GM19372 (cell line): ENCODE results near the gene KIRREL3.

Experiments
- ATAC-seq: cut with Tn5 transposase; IDR thresholded peaks from one replicate; pipeline ENCODE4 v1.9.1; 2021; ENCODE audit warnings: mild to moderate bottlenecking, low read depth, moderate library complexity; ENCODE audit not compliant: unreplicated experiment

Gene KIRREL3

DNA sequence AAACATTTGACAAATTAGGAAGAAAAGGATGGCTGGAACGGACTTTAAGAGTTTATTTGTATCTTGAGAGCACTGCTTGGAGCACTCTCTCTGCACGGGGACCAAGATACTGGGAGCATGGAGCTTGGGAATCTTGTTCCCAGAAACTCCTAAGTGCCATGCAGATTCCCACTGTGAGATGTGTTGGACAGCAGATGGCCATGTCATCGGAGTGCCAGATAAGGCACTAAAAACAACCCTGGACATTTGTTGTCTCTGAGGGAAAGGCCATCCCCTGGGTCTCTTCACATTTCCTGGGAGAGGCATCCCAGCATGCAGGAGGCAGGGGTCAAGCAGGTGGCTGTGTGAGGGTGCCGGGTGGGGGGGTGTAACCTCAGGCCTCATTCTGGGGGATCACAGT, 2.9 kb downstream of the KIRREL3 start:
- ATAC-seq: no peak

DNA sequence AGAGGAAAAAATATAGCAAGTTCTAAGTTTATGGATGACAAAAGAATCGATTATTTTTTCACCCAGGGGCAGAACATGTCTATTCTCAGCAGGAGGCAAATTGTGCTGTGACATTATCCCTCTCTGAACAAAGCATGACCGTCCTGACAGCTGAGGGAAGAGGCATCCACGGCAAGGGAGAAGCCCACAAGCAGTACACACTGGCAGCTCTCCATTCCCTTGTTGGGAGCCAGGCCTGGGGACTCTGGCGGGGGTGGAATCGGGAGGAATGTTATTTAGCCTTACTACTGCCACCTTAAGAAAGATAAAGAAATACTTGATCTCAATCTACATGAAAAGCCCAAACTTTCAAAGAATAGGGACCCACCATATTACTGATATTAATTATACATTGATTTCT, 3.4 kb downstream of the KIRREL3 start:
- no peak for ATAC-seq

DNA sequence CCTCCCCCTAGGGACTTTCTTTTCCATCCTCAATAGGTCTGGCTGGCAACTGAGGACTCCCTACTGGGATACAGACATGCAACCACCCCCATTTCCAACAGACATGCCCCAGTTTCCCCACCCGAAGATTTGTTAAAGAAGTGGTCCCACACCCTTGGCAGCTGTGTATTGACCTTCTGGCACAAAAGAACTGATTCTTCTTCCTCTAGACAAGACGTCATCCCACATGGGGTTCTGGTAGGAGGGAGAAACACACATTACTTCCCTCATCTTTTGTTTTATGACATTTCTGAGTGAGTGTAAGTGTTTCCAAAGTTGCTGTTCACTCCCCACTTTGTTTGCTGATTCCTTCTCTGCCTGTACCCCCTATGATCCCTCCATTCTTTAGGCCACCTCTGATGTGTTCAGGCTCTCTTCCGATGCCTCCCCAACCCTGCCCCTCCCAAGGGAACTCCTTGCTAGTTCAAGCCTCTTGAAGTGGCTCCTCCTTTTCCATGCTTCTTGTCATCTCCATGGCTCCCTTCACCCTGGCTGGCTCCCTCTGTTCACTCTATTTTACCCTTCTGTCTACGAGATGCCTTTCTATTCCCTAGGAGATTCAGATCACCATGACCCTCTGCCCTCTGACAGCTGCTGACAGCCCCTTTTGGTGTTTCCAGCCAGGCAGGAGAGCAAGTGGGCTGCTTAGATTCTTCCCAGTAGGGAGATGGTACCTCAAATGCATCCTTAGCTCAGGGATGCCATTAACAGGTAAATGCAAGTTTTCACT, 4.3 kb downstream of the KIRREL3 start:
- ATAC-seq: no peak

DNA sequence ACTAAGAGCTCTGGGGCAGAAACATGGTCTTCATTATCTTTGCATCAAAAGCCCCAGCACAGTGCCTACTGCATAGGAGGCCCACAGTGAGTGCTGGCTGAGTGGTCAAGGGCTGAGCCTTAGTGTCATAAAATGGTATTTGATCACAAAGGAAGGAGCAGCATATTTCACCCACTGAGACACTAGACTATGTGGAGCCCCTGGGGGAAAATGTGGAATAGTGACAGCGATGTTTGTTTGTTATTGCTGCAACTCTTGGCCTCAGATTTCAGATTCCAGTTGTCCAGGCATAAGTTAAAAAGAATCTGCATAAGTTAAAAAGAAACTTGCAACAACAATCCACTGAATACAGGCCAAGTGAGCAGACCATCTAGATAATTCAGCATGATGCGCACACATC, 7.0 kb downstream of the KIRREL3 start:
- no peak for ATAC-seq

DNA sequence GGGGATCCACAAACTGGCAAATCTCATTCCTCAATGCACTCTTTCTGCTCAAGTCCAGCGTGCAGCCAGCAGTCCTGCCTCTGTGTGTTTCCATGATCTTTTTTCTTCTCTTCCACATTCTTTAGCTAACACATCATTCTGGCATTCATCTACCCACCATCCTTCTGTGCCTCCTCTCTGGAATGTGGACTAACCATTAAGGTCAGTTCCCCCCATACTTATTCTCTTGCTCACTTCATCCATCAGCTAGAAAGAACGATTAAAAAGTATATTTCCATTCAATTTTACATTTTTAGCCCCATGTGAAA, 7.8 kb downstream of the KIRREL3 start:
- no peak for ATAC-seq

DNA sequence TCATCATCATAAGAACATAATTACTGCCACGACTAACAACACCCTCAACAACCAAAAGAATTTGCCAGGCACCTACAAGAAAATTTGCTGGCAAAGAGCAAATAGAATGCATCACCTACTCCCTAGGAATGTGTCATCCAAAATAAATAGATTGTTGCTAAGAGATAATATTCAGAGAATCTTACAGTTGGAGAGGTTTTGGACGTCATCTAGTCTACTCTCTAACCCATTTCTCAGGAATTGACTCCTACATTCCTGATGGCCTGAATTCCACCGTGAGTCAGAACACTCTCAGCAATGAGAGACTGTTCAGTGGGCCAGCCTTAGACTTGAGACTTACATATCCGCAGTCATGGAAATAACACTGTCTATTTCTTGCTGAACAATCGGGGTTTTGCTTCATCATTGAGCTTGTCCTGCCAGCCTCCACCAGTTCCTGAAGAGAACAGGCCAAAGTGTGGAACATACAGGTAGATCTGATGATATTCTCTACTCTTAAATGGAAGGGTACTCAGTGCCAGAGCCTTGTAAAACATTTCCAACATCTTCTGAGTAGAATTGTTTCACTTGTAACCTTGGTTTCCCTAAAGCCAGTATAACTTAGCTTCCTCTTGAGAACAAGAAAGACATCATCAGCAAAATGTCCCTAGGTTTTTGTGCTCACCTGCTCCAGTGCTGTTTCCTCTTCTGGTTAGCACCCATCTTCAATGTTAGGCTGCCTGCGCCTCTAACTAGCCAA, 8.3 kb downstream of the KIRREL3 start:
- no peak for ATAC-seq

DNA sequence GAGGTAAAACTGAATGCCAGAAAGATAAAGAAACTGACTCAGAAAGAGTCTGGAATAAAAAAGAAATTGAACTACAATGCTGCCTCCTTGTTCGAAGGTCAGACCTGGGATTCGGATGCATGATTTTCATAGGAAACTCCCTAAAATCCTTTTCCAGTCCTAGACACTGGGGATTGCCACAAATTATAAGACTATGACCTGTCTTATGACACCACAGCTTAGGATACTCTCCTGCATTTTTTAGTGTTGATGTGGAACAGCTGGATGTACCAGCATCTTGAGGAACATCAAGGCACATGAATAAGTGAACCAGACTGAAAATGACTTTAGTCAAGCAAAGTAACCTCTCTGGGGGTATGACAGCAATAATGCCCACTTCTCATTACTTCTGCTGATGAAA, 9.0 kb downstream of the KIRREL3 start:
- ATAC-seq: no peak

DNA sequence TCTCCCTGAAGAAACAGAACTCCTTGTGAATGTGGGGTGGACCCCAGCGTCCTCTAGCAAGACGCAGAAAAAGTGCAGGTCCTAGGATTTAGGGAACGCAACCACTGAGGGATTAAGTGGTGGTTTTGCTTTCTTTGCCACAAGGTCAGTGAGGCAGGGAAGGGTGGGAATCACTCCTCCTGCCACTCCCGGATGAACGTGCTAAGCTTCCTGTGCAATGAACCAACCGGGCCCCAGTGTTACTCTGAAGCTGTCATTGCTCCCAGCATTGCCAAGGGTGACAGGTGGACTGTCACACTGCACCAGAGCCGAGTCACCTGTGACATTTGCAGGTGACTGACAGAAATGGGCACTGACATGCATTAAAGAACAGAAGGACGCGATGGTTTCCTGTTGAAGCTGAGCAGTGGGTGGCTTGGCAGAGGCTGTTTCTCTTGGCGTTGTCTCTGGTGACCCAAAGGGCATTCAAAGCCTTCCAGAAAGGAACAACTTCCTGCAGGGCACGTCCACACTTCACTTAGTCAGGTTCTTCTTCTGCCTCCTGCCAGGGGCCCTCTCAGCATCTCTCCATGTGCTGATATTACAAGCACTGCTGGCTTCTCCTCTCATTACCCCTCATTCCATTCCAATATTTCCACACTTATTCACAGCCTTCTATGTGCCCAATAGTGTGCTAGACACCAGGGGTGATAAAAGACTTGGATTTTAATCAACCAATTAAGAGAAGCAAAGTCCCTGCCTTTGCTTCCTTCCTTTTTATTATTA, 9.7 kb downstream of the KIRREL3 start:
- no peak for ATAC-seq

DNA sequence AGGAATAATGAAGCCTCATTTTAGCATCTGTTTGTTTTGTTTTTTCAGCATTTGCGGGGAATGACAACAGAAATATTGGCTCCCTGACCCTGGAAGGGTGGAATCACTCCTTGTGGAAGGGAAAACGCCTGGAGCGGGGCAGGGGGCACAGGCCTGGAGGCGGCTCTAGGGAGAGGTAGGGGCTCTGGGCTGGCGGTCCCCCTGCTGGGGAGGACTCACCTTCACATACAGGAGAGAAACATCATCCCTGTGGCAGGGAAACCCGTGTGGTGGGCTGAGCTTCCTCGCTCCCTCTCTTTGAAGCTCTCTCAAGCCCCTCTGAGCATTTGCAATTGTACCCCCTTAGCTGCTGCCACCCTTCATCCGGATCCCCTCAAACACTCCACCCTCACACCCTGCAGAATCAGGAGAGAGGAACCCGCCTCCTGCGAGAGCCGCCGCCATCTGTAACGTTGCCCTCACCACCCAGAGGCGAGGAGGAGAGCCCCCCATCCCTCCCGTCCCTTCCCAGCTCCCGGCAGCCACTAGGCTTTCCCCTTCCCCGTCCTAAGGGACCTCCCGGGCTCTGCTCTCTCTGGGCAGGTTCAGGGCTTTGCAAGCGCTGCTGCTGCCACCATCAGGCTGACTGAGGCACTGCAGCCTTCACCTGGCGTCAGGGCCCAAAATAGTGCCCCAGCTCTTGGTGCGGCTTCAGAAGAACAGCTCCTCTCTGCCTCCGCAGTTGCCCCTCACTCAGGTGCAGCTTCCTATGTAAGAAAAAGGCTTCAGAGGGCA, 10.4 kb downstream of the KIRREL3 start:
- peak; percentile 79 for ATAC-seq

DNA sequence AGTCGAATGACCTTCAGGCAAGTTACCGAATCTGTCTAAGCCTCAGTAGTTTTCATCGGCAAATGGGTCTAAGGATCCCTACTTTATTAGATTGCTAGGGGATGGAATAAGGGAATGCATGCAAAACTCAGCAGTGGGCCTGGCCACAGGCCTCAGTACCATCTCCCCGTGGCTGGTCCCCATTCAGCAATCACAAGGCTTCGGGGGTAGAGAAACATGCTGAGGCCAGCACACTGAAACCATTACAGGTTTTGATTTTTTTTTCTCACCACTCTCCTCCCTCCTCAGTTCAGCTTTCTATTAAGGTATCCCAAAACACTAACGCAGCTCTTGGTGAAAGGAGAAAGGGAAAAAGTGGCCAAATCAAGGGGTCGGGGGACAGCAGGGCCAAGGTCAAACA, 11.9 kb downstream of the KIRREL3 start:
- ATAC-seq: no peak

DNA sequence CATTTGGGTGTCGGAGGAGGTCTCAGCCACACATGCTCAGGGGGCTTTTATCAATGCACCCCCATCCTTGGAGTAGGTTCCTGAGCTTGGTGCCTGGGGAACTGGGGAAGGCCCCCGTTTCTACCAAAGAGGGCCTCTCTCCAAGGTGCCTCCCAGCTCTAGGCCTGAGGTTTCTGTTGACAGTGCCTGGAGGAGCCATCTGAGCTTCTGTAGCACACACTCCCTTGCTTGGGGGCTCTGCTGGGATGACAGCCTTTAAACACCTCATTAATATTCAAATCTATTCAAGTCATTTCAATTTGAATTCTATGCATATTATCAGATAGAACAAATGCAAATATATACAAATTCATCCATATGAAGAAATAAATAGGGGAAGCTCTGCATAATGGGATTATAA, 18.9 kb downstream of the KIRREL3 start:
- no peak for ATAC-seq

DNA sequence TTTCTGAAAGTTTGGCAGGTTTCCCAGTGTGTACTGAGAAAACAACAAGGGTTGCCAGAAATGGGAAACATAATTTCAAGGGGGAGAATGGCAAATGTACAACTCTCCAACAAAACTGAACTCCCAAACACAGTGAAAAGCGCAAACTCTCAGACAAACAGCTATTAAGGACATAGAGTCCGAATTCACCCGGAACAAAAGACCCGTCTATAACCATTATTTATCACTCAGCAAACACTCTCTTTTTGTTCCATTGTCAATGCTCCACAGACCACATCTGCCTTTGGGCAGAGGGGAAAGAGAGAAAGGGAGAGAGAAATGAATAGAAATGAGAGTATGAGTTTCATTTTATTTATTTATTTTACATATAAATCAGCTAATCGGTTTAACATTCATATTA, 21.7 kb downstream of the KIRREL3 start:
- ATAC-seq: no peak

DNA sequence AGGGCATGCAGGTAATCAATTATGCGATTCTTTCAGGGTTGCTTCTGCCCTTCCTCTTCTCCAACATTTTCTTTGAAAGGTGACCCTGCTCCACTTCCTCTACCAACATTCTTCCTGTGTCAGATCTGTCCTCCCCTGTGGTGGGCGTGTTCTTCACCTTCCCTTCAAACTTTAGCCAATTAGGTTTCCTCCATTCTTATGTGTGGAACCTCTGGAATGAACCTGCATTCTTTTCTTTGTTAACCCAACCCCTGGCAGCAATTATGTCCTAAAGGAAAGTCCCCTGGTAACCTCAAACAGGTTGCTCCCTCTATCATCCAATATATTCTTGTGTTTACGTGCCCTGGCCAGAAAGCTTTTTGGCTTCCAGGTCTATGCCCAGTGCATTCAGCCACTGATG, 22.4 kb downstream of the KIRREL3 start:
- no peak for ATAC-seq

DNA sequence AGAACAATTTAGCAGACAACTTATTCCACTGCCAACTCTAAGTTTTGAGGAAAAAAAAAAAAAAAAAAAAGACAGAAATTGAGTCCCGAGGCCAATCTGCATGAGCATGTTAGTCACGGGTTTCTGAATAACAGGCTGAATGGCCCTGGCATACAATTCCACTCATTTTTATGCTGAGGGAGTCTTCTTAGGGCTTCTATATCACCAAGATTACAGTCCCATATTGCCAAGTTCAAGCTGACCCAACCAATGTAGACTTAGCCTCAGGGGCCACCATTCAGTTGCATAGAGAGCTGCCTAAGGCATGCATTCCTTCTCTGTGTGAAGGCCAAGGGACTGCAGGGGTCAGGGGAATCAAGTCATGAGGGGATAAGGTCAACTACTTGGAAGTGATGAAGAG, 27.5 kb downstream of the KIRREL3 start:
- ATAC-seq: no peak

DNA sequence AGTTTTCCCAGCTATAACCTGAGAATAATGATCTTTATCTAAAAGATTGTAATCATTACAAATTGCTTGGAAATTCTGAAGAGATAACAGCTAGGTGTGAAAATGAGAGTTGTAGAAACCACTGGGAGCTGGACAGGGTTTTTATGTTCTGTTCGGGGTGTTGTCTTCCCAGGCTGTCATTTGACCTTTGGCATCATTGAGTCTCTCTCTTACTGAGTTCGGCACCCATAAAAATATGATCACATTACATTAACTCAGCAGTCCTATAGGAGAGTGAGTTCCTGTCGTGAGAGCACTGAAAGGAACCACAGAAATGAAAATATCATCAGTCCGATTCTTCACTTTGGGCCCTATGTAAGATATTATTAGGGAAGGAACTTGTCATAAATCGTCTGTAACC, 29.3 kb downstream of the KIRREL3 start:
- no peak for ATAC-seq

DNA sequence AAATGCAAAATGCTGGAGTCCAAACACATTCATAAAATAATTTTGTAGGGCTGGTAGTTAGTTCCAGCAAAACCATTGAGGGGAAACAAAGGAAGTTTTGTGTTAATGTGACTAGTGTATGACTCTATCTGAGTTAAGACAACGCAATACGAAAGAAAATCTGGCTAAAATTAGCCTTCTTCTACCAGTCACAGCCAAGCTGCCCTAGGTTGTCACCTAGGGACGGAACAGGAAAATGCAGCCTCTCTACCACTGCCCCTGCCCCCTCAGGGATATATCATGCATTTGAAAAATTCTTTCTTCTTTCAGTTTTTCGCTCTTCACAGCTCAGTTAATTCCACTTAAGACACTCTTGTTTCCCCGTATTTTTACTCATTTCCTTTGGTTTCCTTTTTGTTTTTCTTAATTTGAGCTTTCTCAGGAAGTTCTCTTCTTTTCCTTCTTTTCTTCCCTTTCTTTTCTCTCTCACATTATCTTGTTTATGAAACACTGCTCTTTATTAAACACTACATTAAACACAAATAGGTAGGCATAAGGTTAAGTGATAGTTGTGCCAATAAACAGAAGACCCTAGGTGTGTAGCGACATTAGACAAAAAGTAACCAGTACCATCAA, 30.6 kb downstream of the KIRREL3 start:
- ATAC-seq: no peak

DNA sequence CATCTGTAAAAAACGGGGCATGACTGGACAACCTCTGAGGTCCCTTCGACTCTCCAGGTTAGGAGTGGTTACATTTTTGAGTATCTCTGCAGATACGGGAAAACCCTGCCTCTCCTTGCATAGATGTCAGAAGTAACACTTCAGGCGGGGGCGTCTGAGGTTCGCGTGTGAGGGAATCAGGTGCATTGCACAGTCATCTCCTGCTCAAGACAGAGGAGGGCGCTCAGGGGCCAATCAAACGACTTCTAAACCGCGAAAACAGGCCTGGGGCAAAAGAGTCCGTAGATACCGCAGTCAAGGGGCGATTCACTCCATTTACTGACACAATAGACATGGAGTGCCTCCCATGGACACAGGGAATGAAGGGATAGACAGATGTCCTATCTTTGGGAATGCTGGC, 31.7 kb downstream of the KIRREL3 start:
- no peak for ATAC-seq

DNA sequence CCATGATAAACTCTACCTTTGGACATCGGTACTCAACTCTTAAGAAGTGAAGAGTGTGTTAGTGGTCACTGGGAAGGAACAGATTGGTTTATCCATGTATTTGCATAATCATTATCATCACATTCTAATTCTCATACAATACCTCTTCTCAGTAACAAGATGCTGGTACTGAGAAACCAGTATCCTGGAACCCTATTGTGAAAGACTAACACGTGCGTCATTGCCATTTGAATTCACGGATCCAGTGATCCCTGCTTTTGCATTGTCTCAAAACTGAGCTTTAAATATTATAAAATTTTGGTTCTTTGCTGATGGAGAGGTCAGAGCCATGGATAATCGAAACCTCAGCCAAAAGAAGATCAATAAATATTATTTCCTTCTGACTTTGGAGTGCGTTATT, 35.2 kb downstream of the KIRREL3 start:
- no peak for ATAC-seq

DNA sequence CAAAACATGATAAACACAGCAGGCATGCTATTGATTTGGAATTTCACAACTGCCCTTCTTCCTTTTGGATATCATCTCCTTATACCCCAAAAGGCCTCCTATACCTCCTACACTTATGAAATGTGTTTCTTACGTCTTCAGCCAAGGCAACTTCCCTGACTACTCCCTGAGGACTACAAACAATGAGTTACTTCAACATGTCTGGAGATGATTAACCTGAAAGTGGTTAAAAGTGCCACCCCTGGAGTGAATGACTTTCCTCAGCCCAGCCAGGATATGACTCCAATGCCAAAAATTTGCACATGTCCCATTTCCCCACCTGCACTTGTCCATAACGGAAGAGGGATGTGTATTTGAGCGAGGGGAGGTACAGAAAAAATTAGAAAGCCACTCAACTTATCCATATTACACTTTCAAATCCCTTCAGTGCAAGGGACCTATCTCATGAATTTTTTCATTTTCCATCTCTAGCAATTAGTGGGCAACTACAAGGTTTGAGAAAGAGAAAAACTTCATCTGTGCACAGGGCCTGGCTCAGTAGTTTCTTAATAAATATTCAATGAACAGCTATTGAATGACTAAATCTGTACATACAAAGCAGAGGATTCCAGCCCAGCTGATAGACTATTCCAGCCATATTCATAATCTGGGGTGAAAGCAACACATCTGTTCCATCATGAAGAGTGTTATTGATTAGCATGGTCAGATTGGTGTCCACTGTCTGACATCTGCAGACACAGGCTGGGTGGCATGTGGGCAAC, 36.8 kb downstream of the KIRREL3 start:
- ATAC-seq: no peak

DNA sequence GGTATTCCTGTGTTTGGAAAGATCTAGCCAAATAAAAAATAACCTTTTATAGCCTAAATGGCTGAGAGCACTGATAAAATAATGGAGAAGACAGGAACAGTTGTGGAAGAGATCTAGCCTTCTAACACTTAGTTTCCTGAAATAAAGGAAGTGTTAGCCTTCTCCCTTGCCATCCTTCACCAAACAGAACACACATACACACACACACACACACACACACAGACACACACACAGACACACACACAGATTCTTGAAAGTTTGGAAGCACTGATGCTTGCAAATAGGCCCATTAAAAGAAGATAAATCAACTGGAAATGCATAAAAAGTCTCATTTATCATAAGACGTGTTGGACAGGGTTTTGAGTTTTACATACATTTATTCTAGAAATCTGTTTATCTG, 37.5 kb downstream of the KIRREL3 start:
- no peak for ATAC-seq
